ENCODE results near the gene NHSL1.

The NHSL1 gene

DNA sequence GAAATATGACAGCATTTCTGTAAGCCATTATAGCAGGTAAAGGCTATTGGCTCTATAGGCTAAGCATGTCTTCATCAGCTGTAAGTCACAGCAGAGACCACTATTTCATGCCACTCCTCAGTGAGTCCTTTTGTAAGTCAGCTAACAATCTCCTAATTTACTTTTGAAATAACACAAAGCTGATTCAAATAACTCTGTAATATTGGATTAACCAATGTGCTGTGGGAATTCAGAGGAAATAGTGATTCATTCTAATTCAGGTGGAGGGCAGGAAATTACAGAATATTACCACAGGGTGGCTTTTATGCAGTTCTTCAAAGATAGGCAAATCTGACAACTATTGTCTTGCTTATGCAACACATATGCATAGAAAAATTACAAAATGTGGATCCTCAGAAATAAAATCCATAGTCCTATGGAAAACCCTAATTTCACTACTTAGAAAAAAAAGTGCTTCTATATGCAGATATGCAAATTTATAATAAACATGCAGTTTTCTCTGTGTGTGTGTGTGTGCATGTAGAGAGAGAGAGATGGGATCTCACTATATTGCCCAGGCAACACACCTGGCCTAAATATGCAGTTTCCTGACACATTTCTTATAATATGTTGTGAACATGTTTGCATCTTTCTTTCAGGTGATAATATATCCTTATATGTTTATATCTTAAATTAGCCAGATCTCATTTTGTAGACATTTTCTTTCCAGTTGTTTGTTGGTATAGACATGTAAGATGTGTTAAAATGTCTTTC lies 126.4 kb downstream of the NHSL1 start:
- no peak for DNase-seq (ENCODE audit: low read depth in 2 of 2)

Measured in activated CD8-positive, alpha-beta memory T cell treated with anti-CD3 and anti-CD28 coated beads for 4 hours (primary cell).